Thyroid gland (tissue), 4 donors: ENCODE data around the gene RARRES1. TPM values are rescaled to one million over a fixed set of nuclear protein-coding genes. Genes with fewer than 3 reads are reported as not detected.

ENCODE experiments used
- DNase-seq, 2 donors: peaks; one replicate each; pipeline ENCODE4 v3.0.0-alpha.2; 2019
- H3K27ac ChIP-seq, 3 donors: fragments of 200-600 bp; sonication (generic); 1 replicate in 2 of 3; 2 replicates in 1 of 3; pipeline ENCODE4 v1.5.1; 2016 to 2019; ENCODE audit warnings: mild to moderate bottlenecking in 1 of 3, moderate library complexity in 1 of 3
- H3K27me3 ChIP-seq: fragments of 200-600 bp; sonication (generic); one replicate; pipeline ENCODE4 v1.5.1; 2019
- H3K36me3 ChIP-seq, 2 donors: fragments of 200-600 bp; sonication (generic); one replicate each; pipeline ENCODE4 v1.5.1; 2016 to 2019
- H3K4me1 ChIP-seq, 2 donors: fragments of 200-600 bp; sonication (generic); one replicate each; pipeline ENCODE4 v1.5.1; 2017 to 2019
- H3K4me3 ChIP-seq, 3 donors: fragments of 200-600 bp; sonication (generic); replicated peaks in 1 of 3; 1 replicate in 2 of 3; 2 replicates in 1 of 3; pipeline ENCODE4 v1.5.1; 2016; ENCODE audit warnings: mild to moderate bottlenecking in 1 of 3
- H3K9me3 ChIP-seq: fragments of 200-600 bp; sonication (generic); one replicate; pipeline ENCODE4 v1.5.1; 2017
- POLR2A ChIP-seq, 2 donors: fragments of 450-650 bp; IDR thresholded peaks; one replicate each; pipeline ENCODE4 v1.6.1; 2017; ENCODE audit warnings: antibody characterized with exemption in 2 of 2, mild to moderate bottlenecking in 2 of 2, moderate library complexity in 1 of 2
- WGBS, 2 donors: methylation state at CpG; one replicate each; pipeline ENCODE4 v1.1.5; 2017; 5-methylcytosine and 5-hydroxymethylcytosine counted together
- intact Hi-C: fragments of 100-400 bp; cut with DNase I; formaldehyde crosslinking; loops from one replicate; pipeline ENCODE4 v1.15.1; 2023
- total RNA-seq, 4 donors: library from RNA; depleted of rRNA; stranded (reverse); fragments of >200 nt; gene quantifications; one replicate each; pipeline ENCODE4 v1.2.3, GENCODE V29; 2016
- TF ChIP-seq, protein P1 (sequence below), 6 experiments: fragments of 200-600 bp in 3 of 6; fragments of 450-650 bp in 3 of 6; sonication (generic) in 3 of 6; IDR thresholded peaks; one replicate each; pipeline ENCODE4 v1.5.1; 2016 to 2019; ENCODE audit warnings: antibody characterized with exemption in 6 of 6, mild to moderate bottlenecking in 2 of 6, inconsistent platforms in 1 of 6, moderate library complexity in 1 of 6

The RARRES1 gene
- total RNA-seq, 4 donors from 2014 or later: 4.8 to 394 (median 21.4) TPM

DNA sequence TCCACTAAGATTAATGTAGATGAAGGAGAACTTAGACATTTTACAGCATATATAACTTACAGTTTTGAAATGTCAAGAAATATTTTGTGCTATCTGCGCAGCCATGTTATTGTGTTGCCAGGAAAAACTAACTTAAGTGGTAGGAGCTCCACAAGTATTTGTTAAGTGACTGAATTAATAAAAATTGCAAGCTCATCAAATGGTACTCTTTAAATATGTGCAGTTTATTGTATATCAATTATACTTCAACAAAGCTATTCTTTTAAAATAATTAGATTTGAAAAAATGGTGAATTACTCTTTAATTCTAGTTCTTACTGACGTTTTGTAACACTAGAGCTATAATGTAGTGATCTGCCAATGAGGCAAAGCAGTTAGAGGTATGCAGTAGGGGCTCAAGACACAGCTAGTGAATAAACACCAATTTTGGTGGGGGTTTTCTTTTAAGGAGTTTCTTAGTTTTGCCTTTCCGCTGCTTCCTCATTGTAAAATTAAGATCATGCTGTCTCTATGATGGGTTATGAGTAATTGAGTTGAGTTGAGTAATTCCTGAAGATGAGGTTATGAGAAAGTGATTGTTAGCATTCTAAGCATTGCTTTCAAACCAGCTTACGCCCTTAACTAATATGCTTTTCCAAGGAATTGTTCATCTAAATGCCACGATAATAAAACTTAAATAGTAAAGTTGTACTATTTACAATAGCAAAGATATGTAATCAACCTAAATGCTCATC is 48.9 kb downstream of the RARRES1 start:
- H3K27ac ChIP-seq: no peak overlapping the region
- WGBS, 2 donors: 96% methylated on average over 5 of the region's 5 CpGs
- no peak overlapping the region for H3K4me3 ChIP-seq
- no peaks in the 10 kb centered on the region for H3K36me3 ChIP-seq
- no peaks in the 10 kb centered on the region for H3K27me3 ChIP-seq
- DNase-seq: no peak
- intact Hi-C loops: no loop called here
- no peaks in the 10 kb centered on the region for H3K9me3 ChIP-seq
- TF ChIP-seq, protein P1, sequence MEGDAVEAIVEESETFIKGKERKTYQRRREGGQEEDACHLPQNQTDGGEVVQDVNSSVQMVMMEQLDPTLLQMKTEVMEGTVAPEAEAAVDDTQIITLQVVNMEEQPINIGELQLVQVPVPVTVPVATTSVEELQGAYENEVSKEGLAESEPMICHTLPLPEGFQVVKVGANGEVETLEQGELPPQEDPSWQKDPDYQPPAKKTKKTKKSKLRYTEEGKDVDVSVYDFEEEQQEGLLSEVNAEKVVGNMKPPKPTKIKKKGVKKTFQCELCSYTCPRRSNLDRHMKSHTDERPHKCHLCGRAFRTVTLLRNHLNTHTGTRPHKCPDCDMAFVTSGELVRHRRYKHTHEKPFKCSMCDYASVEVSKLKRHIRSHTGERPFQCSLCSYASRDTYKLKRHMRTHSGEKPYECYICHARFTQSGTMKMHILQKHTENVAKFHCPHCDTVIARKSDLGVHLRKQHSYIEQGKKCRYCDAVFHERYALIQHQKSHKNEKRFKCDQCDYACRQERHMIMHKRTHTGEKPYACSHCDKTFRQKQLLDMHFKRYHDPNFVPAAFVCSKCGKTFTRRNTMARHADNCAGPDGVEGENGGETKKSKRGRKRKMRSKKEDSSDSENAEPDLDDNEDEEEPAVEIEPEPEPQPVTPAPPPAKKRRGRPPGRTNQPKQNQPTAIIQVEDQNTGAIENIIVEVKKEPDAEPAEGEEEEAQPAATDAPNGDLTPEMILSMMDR (IDR thresholded peaks at IDR 0.05): no peak
- no peak for TF ChIP-seq POLR2A (IDR thresholded peaks at IDR 0.05)
- H3K4me1 ChIP-seq: no peaks in the 10 kb centered on the region

DNA sequence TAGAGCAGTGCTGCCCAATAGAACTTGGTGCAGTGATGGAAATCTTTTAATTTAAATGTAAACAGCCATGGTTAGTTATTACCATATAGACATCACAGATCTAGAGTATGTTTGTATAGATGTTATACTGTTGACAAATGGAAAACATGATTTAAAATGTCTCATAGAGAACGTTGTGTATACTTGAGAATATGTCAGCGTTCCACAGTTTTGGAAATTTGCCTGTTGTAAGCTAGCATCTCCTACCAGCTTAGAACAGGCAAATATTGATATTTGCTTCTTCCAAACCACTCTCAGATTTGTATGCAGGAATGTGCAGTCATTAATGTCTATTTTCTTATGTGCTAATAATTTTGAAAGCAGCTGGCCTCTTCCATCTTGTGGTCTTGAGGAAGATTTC is 51.4 kb downstream of the RARRES1 start:
- 92 to 95% methylated on average over 2 of the region's 2 CpGs for WGBS, 2 donors
- H3K36me3 ChIP-seq: no peaks in the 10 kb centered on the region
- H3K27me3 ChIP-seq: no peaks in the 10 kb centered on the region
- intact Hi-C loops: no loop called here
- DNase-seq: no peak
- no peak overlapping the region for H3K27ac ChIP-seq
- H3K9me3 ChIP-seq: no peaks in the 10 kb centered on the region
- TF ChIP-seq POLR2A (IDR thresholded peaks at IDR 0.05): no peak
- TF ChIP-seq, protein P1 (IDR thresholded peaks at IDR 0.05): no peak
- no peak overlapping the region for H3K4me3 ChIP-seq
- no peaks in the 10 kb centered on the region for H3K4me1 ChIP-seq

DNA sequence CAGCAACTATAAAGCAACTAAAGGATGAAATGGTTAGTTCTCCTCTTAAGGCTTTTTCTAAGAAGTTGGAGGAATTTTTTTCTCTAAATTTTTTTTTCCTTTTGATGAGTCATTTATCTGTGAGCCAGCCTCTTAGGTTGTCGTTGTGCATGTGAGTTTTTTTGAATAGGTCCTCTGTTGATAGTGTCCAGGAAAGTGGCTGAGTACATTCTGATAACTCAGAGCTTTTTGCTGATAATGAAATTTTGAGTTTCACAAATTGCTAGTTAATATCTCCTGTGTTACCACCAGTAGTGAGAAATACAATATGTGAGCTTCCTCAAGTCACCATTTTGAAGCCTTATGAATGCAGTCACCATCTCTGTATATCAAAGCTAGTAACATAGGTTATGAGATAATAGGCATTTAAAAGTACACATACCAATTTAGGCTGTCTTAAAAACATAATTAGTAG is 52.7 kb downstream of the RARRES1 start:
- Histone ChIP-seq H3K4me3 (no peak overlapping the region), H3K9me3 (no peaks in the 10 kb centered on the region), H3K27me3 (no peaks in the 10 kb centered on the region), H3K36me3 (no peaks in the 10 kb centered on the region), H3K27ac (no peak overlapping the region), H3K4me1 (no peaks in the 10 kb centered on the region)
- intact Hi-C loops: no loop called here
- 36 to 71% methylated on average over 1 of the region's 1 CpG for WGBS, 2 donors
- no peak for DNase-seq
- no peak for TF ChIP-seq POLR2A (IDR thresholded peaks at IDR 0.05)

DNA sequence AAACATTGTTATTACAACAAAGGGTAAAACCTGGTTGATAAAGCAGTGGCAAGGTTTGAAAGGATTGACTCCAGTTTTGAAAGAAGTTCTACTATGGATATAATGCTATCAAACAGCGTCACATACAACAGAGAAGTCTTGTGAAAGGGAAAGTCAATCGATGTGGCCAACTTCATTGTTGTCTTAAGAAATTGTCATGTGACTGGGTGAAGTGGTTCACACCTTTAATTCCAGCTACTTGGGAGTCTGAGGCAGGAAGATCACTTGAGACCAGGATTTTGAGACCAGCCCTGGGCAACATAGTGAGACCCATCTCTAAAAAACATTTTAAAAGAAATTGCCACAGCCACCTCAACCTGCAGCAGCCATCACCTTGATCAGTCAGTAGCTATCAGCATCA is 53.6 kb downstream of the RARRES1 start:
- intact Hi-C loops: no loop called here
- H3K36me3 ChIP-seq: no peaks in the 10 kb centered on the region
- no peaks in the 10 kb centered on the region for H3K9me3 ChIP-seq
- TF ChIP-seq, protein P1 (IDR thresholded peaks at IDR 0.05): no peak
- no peak for TF ChIP-seq POLR2A (IDR thresholded peaks at IDR 0.05)
- H3K4me3 ChIP-seq: no peak overlapping the region
- no peak for DNase-seq
- WGBS, 2 donors: 75 to 82% methylated on average over 2 of the region's 2 CpGs
- H3K4me1 ChIP-seq: no peaks in the 10 kb centered on the region
- H3K27me3 ChIP-seq: no peaks in the 10 kb centered on the region
- no peak overlapping the region for H3K27ac ChIP-seq

DNA sequence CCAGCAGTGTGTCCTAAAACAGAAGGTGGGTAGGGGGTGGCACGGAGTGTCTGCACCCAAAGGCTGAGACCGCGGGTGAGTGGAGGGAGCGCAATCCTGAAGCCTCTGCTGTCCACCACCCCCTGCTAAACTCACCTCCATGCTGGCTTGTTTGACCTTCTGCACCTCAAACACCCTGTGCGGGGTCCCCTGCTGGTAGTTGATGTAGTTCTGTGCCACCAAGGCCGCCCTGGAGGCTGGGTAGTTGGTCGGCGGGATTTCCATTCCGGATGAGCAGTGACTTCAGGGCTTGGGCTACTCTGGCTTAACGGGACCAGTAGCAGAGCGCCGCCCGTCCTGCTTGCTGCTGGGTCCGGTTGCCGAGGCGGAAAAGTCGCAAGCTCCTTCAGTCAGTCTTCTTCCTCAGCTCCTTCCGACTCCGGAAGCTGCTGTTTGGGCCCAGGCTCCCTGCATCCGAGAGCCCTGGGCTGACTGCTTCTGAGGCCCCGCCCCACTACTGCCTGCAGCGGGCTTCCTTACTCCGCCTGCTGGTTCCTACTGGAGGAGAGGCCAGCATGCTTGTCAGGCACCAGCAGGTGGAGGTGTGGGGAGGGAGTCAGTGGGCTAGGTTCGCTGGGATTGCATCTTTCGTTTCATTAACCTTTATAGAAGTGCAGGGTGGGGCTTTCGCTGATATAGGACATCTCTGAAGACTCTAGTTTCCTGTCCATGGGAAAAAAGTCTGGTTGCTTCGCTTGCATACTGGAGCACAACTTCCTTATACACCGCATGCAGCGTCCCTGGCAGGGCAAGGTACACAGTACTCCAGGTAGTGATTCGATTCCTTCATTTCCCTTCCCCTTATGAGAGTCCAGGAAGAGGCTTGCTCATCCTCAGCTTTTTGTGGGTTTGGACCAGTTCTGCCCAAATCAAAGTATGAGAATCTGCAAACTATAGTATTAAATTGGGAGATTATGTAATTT is 59.8 kb downstream of the RARRES1 start, which contains the start of gene LXN:
Gene LXN (minus strand): TSS at position 434 of the 962 bp plus-strand sequence. CDS start 170 bp downstream, at position 264.
- TF ChIP-seq, protein P1 (IDR thresholded peaks at IDR 0.05): peak in 5 of 6 experiments; percentile 21 to 77 (median 73)
- peak in 1 of 2 donors; percentile 68 for TF ChIP-seq POLR2A (IDR thresholded peaks at IDR 0.05)
- intact Hi-C loops: no loop called here
- peak within 1 kb of the TSS; percentile 40 to 60 (median 45) for H3K4me3 ChIP-seq
- DNase-seq: peak; percentile 92 to 93
- H3K27ac ChIP-seq: peak within 1 kb of the TSS; percentile 57 to 71 (median 68)
- no peaks in the 10 kb centered on the region for H3K27me3 ChIP-seq
- peaks cover 9 to 11% of the 10 kb centered on the region in 2 donors for H3K36me3 ChIP-seq
- H3K4me1 ChIP-seq: peaks cover 0 to 8% of the 10 kb centered on the region in 2 donors
- WGBS, 2 donors: 11 to 12% methylated on average over 28 of the region's 30 CpGs
- H3K9me3 ChIP-seq: no peaks in the 10 kb centered on the region
